HepG2 (cell line): ENCODE measurements around the gene RP2. TPM values are rescaled to one million over a fixed set of nuclear protein-coding genes. Genes with fewer than 3 reads are reported as not detected.

ENCODE experiments used
- ATAC-seq: fragments of 200-7000 bp; cut with Tn5 transposase; 3 replicates; pipeline ENCODE4 v1.9.1; 2020; ENCODE audit warnings: mild to moderate bottlenecking, moderate library complexity
- BruUV-seq: library from RNA; stranded (reverse); fragments of 400-500 nt; replicated peaks from 2 replicates; lab custom pipeline; 2021; lab: Mats Ljungman, UMichigan
- CTCF ChIA-PET: fragments of 300-600 bp; formaldehyde crosslinking; extraction: SDS; loops from one replicate; lab custom pipeline; 2021; ENCODE audit warnings: low total read pairs, inconsistent platforms, low intra/inter-chr PET ratio; lab: Yijun Ruan, JAX
- POLR2A ChIA-PET: fragments of 350-600 bp; sonication (Branson Sonifier 250); formaldehyde crosslinking; loops from one replicate; lab custom pipeline; 2020; ENCODE audit warnings: antibody characterized with exemption, inconsistent platforms; lab: Yijun Ruan, JAX
- DNase-seq: peaks from one replicate; pipeline ENCODE4 v3.0.0-alpha.2; 2015; ENCODE audit warnings: low spot score
- FAIRE-seq: peaks from 3 replicates; lab custom pipeline; 2011; peaks lifted over from hg19 to GRCh38; lab: Jason Lieb, UNC
- H2AFZ ChIP-seq: one replicate; pipeline ENCODE4 v1.6.1; 2011; ENCODE audit warnings: low read length, inconsistent platforms
- H3K27ac ChIP-seq: fragments of 300-600 bp; 3 replicates; pipeline ENCODE4 v1.8.0; 2011; ENCODE audit warnings: mixed run types, mild to moderate bottlenecking, mixed read lengths, low read length, inconsistent platforms; ENCODE audit not compliant: insufficient read depth; ENCODE audit errors: extremely low read length
- H3K27me3 ChIP-seq, 2 experiments: fragments of 200-600 bp in 1 of 2; 2 replicates in 1 of 2; 3 replicates in 1 of 2; pipeline versions ENCODE4 v1.6.0 to v1.8.0; 2011; ENCODE audit warnings: low read length in 2 of 2, mild to moderate bottlenecking in 2 of 2, moderate library complexity in 2 of 2, inconsistent platforms in 1 of 2; ENCODE audit not compliant: insufficient read depth in 2 of 2, control insufficient read depth in 1 of 2
- H3K36me3 ChIP-seq, 2 experiments: fragments of 200-600 bp in 1 of 2; replicated peaks in 1 of 2; 2 replicates in 1 of 2; 3 replicates in 1 of 2; pipeline versions ENCODE4 v1.5.1 to v1.8.0; 2011; ENCODE audit warnings: low read length in 2 of 2, inconsistent platforms in 1 of 2; ENCODE audit not compliant: insufficient read depth in 2 of 2, control insufficient read depth in 1 of 2
- H3K4me1 ChIP-seq: 2 replicates; pipeline ENCODE4 v1.5.1; 2012; ENCODE audit warnings: low read length, inconsistent platforms; ENCODE audit not compliant: insufficient read depth
- H3K4me2 ChIP-seq: 2 replicates; pipeline ENCODE4 v1.6.0; 2011; ENCODE audit warnings: low read depth, low read length, inconsistent platforms
- H3K4me3 ChIP-seq, 3 experiments: fragments of 200-600 bp in 1 of 3; sonication (generic), shearing (Covaris generic) in 1 of 3; replicated peaks in 1 of 3; 2 replicates each; pipeline ENCODE4 v1.5.1; 2011 to 2016; ENCODE audit warnings: low read length in 3 of 3, inconsistent platforms in 2 of 3, low read depth in 2 of 3, mild to moderate bottlenecking in 2 of 3, control low read depth in 1 of 3, mixed read lengths in 1 of 3; ENCODE audit not compliant: insufficient read depth in 1 of 3
- H3K79me2 ChIP-seq: one replicate; pipeline ENCODE4 v1.6.1; 2011; ENCODE audit warnings: low read length, inconsistent platforms; ENCODE audit not compliant: insufficient read depth
- H3K9ac ChIP-seq: 2 replicates; pipeline ENCODE4 v1.6.0; 2011; ENCODE audit warnings: mild to moderate bottlenecking, low read depth, low read length, inconsistent platforms; ENCODE audit not compliant: insufficient read depth
- H3K9me3 ChIP-seq: 2 replicates; pipeline ENCODE4 v1.5.1; 2012; ENCODE audit warnings: mild to moderate bottlenecking, low read length
- H4K20me1 ChIP-seq: 2 replicates; pipeline ENCODE4 v1.6.0; 2011; ENCODE audit warnings: inconsistent platforms, mild to moderate bottlenecking, low read length, moderate library complexity; ENCODE audit not compliant: insufficient read depth
- KLF16 ChIP-seq, 2 experiments: sonication (generic) in 1 of 2; formaldehyde crosslinking in 1 of 2; IDR thresholded peaks; 2 replicates each; pipeline versions ENCODE4 v1.6.1 to v1.8.0; 2016 to 2023; ENCODE audit warnings: missing genetic modification reagents in 2 of 2, missing compliant biosample characterization in 1 of 2
- MEIS2 ChIP-seq: sonication (generic); formaldehyde crosslinking; IDR thresholded peaks from 2 replicates; pipeline ENCODE4 v1.9.0; 2021; ENCODE audit warnings: mild to moderate bottlenecking, missing genetic modification reagents
- RBM22 ChIP-seq: fragments of 200-400 bp; formaldehyde crosslinking; optimal IDR thresholded peaks from 2 replicates; pipeline ENCODE3; 2017; ENCODE audit warnings: mild to moderate bottlenecking, low read length, moderate library complexity
- SYNCRIP ChIP-seq: fragments of 200-400 bp; formaldehyde crosslinking; IDR thresholded peaks from 2 replicates; pipeline ENCODE4 v1.6.1; 2018; ENCODE audit warnings: mild to moderate bottlenecking, low read depth, low read length; ENCODE audit not compliant: insufficient read depth
- ZNF180 ChIP-seq: sonication (generic); formaldehyde crosslinking; IDR thresholded peaks from 2 replicates; pipeline ENCODE4 v1.4.0; 2020; ENCODE audit warnings: low read depth, missing genetic modification reagents, borderline replicate concordance
- ZNF775 ChIP-seq: sonication (generic); formaldehyde crosslinking; IDR thresholded peaks from 2 replicates; pipeline ENCODE4 v1.4.0; 2020; ENCODE audit warnings: missing genetic modification reagents, mild to moderate bottlenecking, moderate library complexity, borderline replicate concordance
- ZNF83 ChIP-seq: sonication (generic); formaldehyde crosslinking; IDR thresholded peaks from 2 replicates; pipeline ENCODE4 v1.4.0; 2020; ENCODE audit warnings: missing genetic modification reagents, mild to moderate bottlenecking, borderline replicate concordance
- ZSCAN21 ChIP-seq: sonication (generic); formaldehyde crosslinking; IDR thresholded peaks from 2 replicates; pipeline ENCODE4 v1.8.0; 2022; ENCODE audit warnings: mild to moderate bottlenecking, missing genetic modification reagents, moderate library complexity, borderline replicate concordance
- WGBS: methylation state at CpG from one replicate; pipeline ENCODE4 v1.1.6; 2017; ENCODE audit warnings: low lambda C conversion rate; 5-methylcytosine and 5-hydroxymethylcytosine counted together
- in situ Hi-C: cut with HindIII; loops from 2 replicates; pipeline ENCODE4 v1.10.0; 2017; ENCODE audit warnings: low pct_unique_long_range_greater_than_20kb; ENCODE audit not compliant: extremely low pct_ligation_motif_present
- intact Hi-C: fragments of 100-400 bp; cut with micrococcal nuclease; formaldehyde crosslinking; loops from one replicate; pipeline ENCODE4 v1.10.0; 2022; ENCODE audit not compliant: unreplicated experiment
- polyA plus RNA-seq, 8 experiments: library from polyadenylated mRNA; depleted of rRNA in 3 of 8; stranded (reverse) in 7 of 8; unstranded in 1 of 8; fragments of >200 nt; fragmentation: Illumina TruSeq in 4 of 8; extraction: Trizol in 4 of 8; gene quantifications; 2 replicates each; pipeline versions ENCODE4 v1.2.1 to v1.2.3, GENCODE V29; 2011 to 2016; ENCODE audit warnings: low read depth in 4 of 8, missing spikeins in 1 of 8, mixed read lengths in 1 of 8; ENCODE audit not compliant: insufficient read depth in 1 of 8
- total RNA-seq, 5 experiments: library from RNA; depleted of rRNA; stranded (reverse); fragments of >200 nt; fragmentation: Illumina TruSeq; extraction: Trizol; gene quantifications; 2 replicates each; pipeline ENCODE4 v1.2.3, GENCODE V29; 2016; ENCODE audit warnings: low read depth in 1 of 5
- TF ChIP-seq, protein P1 (sequence below): sonication (generic); formaldehyde crosslinking; IDR thresholded peaks from 2 replicates; pipeline ENCODE4 v1.5.0; 2020; ENCODE audit warnings: missing genetic modification reagents, mild to moderate bottlenecking, borderline replicate concordance
- TF ChIP-seq, protein P2 (sequence below): sonication (generic); formaldehyde crosslinking; IDR thresholded peaks from 2 replicates; pipeline ENCODE4 v1.9.0; 2021; ENCODE audit warnings: missing genetic modification reagents, borderline replicate concordance
- TF ChIP-seq, protein P3 (sequence below): sonication (generic); formaldehyde crosslinking; IDR thresholded peaks from 2 replicates; pipeline ENCODE4 v1.5.1; 2020; ENCODE audit warnings: mild to moderate bottlenecking, missing genetic modification reagents

The RP2 gene
- total and polyA plus RNA-seq, 2 of the 13 experiments (the other 11 are each of a cell fraction or from before 2014, with no cell fraction given): 5.0 to 9.9 TPM

DNA sequence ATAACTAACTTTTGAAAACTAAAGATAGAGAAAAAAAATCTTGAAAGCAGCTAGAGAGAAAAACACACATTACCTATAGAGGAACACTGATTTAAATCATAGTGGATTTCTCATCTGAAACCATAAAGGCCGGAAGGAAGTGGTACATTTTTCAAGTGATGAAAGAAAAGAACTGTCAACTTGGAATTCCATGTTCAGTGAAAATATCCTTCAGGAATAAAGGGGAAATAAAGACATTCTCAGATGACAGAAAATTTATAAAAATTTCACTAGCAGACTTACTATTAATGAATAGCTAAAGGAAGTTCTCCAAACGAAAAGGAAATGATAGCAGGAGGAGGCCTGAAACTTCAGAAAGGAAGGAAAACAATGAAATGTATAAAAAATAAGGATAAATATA, 67.8 kb downstream of the RP2 start:
- H2AFZ ChIP-seq: no peak overlapping the region
- no peak for ATAC-seq
- no peaks in the 10 kb centered on the region for H3K9me3 ChIP-seq
- no peak for DNase-seq
- 81% methylated on average over 2 of the region's 2 CpGs for WGBS
- in situ Hi-C loops (no loop called here), intact Hi-C loops (loop anchor here (1.0 to 5.0 kb wide), 4 partner anchors 48 to 178 kb away; no protein-coding TSS in a partner anchor)
- no peak for FAIRE-seq
- H3K36me3 ChIP-seq: no peaks in the 10 kb centered on the region
- 0 out of 2 replicates have a peak, but pooled peaks cover 5% of the 10 kb centered on the region for H3K4me1 ChIP-seq
- no peak overlapping the region for H3K27ac ChIP-seq
- BruUV-seq: no TSS peak
- TF ChIP-seq SYNCRIP (no peak), ZNF83 (CRISPR knock-in tag) (no peak), KLF16 (CRISPR knock-in tag; IDR thresholded peaks at IDR 0.05) (no peak), ZSCAN21 (CRISPR knock-in tag) (no peak), ZNF775 (CRISPR knock-in tag) (no peak), MEIS2 (CRISPR knock-in tag) (no peak), RBM22 (no peak), ZNF180 (CRISPR knock-in tag) (no peak)
- TF ChIP-seq, protein P1, sequence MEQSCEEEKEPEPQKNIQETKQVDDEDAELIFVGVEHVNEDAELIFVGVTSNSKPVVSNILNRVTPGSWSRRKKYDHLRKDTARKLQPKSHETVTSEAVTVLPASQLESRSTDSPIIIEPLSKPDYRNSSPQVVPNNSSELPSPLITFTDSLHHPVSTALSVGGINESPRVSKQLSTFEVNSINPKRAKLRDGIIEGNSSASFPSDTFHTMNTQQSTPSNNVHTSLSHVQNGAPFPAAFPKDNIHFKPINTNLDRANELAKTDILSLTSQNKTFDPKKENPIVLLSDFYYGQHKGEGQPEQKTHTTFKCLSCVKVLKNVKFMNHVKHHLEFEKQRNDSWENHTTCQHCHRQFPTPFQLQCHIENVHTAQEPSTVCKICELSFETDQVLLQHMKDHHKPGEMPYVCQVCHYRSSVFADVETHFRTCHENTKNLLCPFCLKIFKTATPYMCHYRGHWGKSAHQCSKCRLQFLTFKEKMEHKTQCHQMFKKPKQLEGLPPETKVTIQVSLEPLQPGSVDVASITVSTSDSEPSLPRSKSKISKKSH (CRISPR knock-in tag): no peak
- TF ChIP-seq, protein P2, sequence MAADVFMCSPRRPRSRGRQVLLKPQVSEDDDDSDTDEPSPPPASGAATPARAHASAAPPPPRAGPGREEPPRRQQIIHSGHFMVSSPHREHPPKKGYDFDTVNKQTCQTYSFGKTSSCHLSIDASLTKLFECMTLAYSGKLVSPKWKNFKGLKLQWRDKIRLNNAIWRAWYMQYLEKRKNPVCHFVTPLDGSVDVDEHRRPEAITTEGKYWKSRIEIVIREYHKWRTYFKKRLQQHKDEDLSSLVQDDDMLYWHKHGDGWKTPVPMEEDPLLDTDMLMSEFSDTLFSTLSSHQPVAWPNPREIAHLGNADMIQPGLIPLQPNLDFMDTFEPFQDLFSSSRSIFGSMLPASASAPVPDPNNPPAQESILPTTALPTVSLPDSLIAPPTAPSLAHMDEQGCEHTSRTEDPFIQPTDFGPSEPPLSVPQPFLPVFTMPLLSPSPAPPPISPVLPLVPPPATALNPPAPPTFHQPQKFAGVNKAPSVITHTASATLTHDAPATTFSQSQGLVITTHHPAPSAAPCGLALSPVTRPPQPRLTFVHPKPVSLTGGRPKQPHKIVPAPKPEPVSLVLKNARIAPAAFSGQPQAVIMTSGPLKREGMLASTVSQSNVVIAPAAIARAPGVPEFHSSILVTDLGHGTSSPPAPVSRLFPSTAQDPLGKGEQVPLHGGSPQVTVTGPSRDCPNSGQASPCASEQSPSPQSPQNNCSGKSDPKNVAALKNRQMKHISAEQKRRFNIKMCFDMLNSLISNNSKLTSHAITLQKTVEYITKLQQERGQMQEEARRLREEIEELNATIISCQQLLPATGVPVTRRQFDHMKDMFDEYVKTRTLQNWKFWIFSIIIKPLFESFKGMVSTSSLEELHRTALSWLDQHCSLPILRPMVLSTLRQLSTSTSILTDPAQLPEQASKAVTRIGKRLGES (CRISPR knock-in tag): no peak
- TF ChIP-seq, protein P3, sequence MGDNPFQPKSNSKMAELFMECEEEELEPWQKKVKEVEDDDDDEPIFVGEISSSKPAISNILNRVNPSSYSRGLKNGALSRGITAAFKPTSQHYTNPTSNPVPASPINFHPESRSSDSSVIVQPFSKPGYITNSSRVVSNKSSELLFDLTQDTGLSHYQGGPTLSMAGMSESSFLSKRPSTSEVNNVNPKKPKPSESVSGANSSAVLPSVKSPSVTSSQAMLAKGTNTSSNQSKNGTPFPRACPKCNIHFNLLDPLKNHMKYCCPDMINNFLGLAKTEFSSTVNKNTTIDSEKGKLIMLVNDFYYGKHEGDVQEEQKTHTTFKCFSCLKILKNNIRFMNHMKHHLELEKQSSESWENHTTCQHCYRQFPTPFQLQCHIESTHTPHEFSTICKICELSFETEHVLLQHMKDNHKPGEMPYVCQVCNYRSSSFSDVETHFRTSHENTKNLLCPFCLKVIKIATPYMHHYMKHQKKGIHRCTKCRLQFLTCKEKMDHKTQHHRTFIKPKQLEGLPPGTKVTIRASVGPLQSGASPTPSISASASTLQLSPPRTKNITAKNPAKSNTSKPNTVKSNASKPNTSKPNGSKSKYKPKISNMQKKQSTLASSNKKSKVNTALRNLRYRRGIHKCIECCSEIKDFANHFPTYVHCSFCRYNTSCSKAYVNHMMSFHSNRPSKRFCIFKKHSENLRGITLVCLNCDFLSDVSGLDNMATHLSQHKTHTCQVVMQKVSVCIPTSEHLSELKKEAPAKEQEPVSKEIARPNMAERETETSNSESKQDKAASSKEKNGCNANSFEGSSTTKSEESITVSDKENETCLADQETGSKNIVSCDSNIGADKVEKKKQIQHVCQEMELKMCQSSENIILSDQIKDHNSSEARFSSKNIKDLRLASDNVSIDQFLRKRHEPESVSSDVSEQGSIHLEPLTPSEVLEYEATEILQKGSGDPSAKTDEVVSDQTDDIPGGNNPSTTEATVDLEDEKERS (CRISPR knock-in tag): no peak
- no peak overlapping the region for H3K4me2 ChIP-seq
- no peaks in the 10 kb centered on the region for H4K20me1 ChIP-seq
- no peak overlapping the region for H3K4me3 ChIP-seq
- no peak overlapping the region for H3K9ac ChIP-seq
- POLR2A ChIA-PET: no interaction called here
- CTCF ChIA-PET: interaction anchor here (0.8 to 2.1 kb wide), 4 partner anchors 9 to 189 kb away, joined by 3 to 33 read pairs (median 9); no protein-coding TSS in a partner anchor
- H3K27me3 ChIP-seq: no peaks in the 10 kb centered on the region
- H3K79me2 ChIP-seq: no peaks in the 10 kb centered on the region
